H1 (cell line): ENCODE measurements around the gene MPND. TPM values are rescaled to one million over a fixed set of nuclear protein-coding genes. Genes with fewer than 3 reads are reported as not detected.
A peak's percentile ranks its signal among the peaks of the same experiment; 100 is the strongest.

Experiments used
- BACH1 ChIP-seq: IDR thresholded peaks from 2 replicates; pipeline ENCODE4 v1.6.1; 2012; ENCODE audit warnings: low read length, improper control_type of control experiment
- BRCA1 ChIP-seq: IDR thresholded peaks from 2 replicates; pipeline ENCODE4 v1.6.1; 2012; ENCODE audit warnings: low read depth, low read length, improper control_type of control experiment
- CTBP2 ChIP-seq: IDR thresholded peaks from 2 replicates; pipeline ENCODE4 v1.7.0; 2011; ENCODE audit warnings: borderline replicate concordance, mild to moderate bottlenecking, moderate library complexity, mixed read lengths, low read length; ENCODE audit not compliant: insufficient read depth, insufficient read length
- RAD21 ChIP-seq, 2 experiments: IDR thresholded peaks in 1 of 2; conservative IDR thresholded peaks in 1 of 2; 2 replicates each; pipeline ENCODE4 v1.6.1; 2011; ENCODE audit warnings: low read depth in 2 of 2, low read length in 2 of 2, improper control_type of control experiment in 1 of 2, inconsistent platforms in 1 of 2, mild to moderate bottlenecking in 1 of 2, moderate library complexity in 1 of 2
- RXRA ChIP-seq: IDR thresholded peaks from 2 replicates; pipeline ENCODE4 v1.6.1; 2011; ENCODE audit warnings: low read depth, mild to moderate bottlenecking, low read length, moderate library complexity; ENCODE audit not compliant: insufficient read depth
- SIX5 ChIP-seq: IDR thresholded peaks from 2 replicates; pipeline ENCODE4 v1.6.1; 2011; ENCODE audit warnings: mild to moderate bottlenecking, low read depth, low read length
- SRF ChIP-seq: IDR thresholded peaks from 2 replicates; pipeline ENCODE4 v1.6.1; 2011; ENCODE audit warnings: mild to moderate bottlenecking, low read depth, low read length, moderate library complexity
- TEAD4 ChIP-seq: IDR thresholded peaks from 2 replicates; pipeline ENCODE4 v1.6.1; 2012; ENCODE audit warnings: low read depth, low read length, inconsistent platforms, mixed read lengths
- polyA plus RNA-seq, 7 experiments: library from polyadenylated mRNA; depleted of rRNA in 3 of 7; stranded (reverse) in 5 of 7; unstranded in 2 of 7; fragments of >200 nt in 5 of 7; fragments of 200-250 nt in 2 of 7; gene quantifications; 1 replicate in 5 of 7; 2 replicates in 1 of 7; 4 replicates in 1 of 7; pipeline versions ENCODE4 v1.2.1 to v1.2.3, GENCODE V29; 2011 to 2013; ENCODE audit warnings: missing spikeins in 2 of 7, mixed read lengths in 2 of 7
- total RNA-seq: library from RNA; stranded (reverse); fragmentation: NEBNext Ultra II Directional; extraction: Animal tissue kit (Norgen Biotek cat#: 25700); gene quantifications from 2 replicates; pipeline ENCODE4 v1.2.1, GENCODE V29; 2021
- TF ChIP-seq, protein P1 (sequence below), 3 experiments: IDR thresholded peaks; 1 replicate in 2 of 3; 2 replicates in 1 of 3; pipeline versions ENCODE4 v1.5.1 to v1.6.1; 2011; ENCODE audit warnings: low read length in 3 of 3, mild to moderate bottlenecking in 3 of 3, inconsistent platforms in 2 of 3, low read depth in 1 of 3, moderate library complexity in 1 of 3; ENCODE audit not compliant: insufficient read depth in 1 of 3; ENCODE audit errors: control extremely low read depth in 1 of 3

The MPND gene
- total and polyA plus RNA-seq, 2 of the 8 experiments (the other 6 are each of a cell fraction or from before 2014, with no cell fraction given): 22.9 to 27.7 TPM

- TF ChIP-seq TEAD4: peak; percentile 96
- TF ChIP-seq CTBP2: peak; percentile 21
- TF ChIP-seq, protein P1, sequence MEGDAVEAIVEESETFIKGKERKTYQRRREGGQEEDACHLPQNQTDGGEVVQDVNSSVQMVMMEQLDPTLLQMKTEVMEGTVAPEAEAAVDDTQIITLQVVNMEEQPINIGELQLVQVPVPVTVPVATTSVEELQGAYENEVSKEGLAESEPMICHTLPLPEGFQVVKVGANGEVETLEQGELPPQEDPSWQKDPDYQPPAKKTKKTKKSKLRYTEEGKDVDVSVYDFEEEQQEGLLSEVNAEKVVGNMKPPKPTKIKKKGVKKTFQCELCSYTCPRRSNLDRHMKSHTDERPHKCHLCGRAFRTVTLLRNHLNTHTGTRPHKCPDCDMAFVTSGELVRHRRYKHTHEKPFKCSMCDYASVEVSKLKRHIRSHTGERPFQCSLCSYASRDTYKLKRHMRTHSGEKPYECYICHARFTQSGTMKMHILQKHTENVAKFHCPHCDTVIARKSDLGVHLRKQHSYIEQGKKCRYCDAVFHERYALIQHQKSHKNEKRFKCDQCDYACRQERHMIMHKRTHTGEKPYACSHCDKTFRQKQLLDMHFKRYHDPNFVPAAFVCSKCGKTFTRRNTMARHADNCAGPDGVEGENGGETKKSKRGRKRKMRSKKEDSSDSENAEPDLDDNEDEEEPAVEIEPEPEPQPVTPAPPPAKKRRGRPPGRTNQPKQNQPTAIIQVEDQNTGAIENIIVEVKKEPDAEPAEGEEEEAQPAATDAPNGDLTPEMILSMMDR (IDR thresholded peaks at IDR 0.05; ENCODE audit: control extremely low read depth in 1 of 3, insufficient read depth in 1 of 3, low read depth in 1 of 3, low read length in 3 of 3): peak; percentile 34 to 61 (median 59); a peak in 3 of 4 replicates
- TF ChIP-seq RAD21 (IDR thresholded peaks at IDR 0.05 in 1 of 2, conservative IDR thresholded peaks at IDR 0.05 in 1 of 2; ENCODE audit: low read depth in 2 of 2, low read length in 2 of 2): no peak; a peak in 1 of 4 replicates
- no peak for TF ChIP-seq SIX5
- no peak for TF ChIP-seq SRF
- no peak for TF ChIP-seq RXRA
- no peak for TF ChIP-seq BACH1
- TF ChIP-seq BRCA1: no peak
These were observed 32.0 kb downstream of the MPND start (continued) for GRCh38 chr19:4375164-4376027.
